Renal cortical epithelial cell (primary cell): Measurements from ENCODE around the gene PPP3R1. TPM values are rescaled to one million over a fixed set of nuclear protein-coding genes. Genes with fewer than 3 reads are reported as not detected.
"Not testable (repeated sequence)": the region's sequence is repeated elsewhere in the genome, so short reads cannot be mapped to it uniquely, and the experiment has no call there.

Experiments
- DNase-seq: peaks from one replicate; pipeline ENCODE4 v3.0.0-alpha.2; 2011; ENCODE audit warnings: low read depth
- total RNA-seq: library from RNA; depleted of rRNA; stranded (reverse); fragments of >200 nt; gene quantifications from 2 replicates; pipeline ENCODE4 v1.2.3, GENCODE V29; 2014

The PPP3R1 gene
- total RNA-seq, 1 donor from 2014 or later: 52.9 TPM

- DNase-seq: no peak
Observed at GRCh38 chr2:68188831-68189230, 63.5 kb downstream of the PPP3R1 start.

GRCh38 chr2:68187329-68187728, 65.0 kb downstream of the PPP3R1 start:
- no peak for DNase-seq

GRCh38 chr2:68185541-68186164, 66.7 kb downstream of the PPP3R1 start:
- peak; percentile 27 for DNase-seq

- no peak for DNase-seq
Observed at GRCh38 chr2:68182902-68183301, 69.4 kb downstream of the PPP3R1 start.

GRCh38 chr2:68178954-68179627, 73.2 kb downstream of the PPP3R1 start:
- no peak for DNase-seq

- DNase-seq: no peak
Observed at GRCh38 chr2:68178432-68178831, 73.9 kb downstream of the PPP3R1 start.

GRCh38 chr2:68177541-68177940, 74.8 kb downstream of the PPP3R1 start:
- no peak for DNase-seq

GRCh38 chr2:68176657-68177056, 75.7 kb downstream of the PPP3R1 start:
- no peak for DNase-seq

GRCh38 chr2:68175210-68175609, 77.1 kb downstream of the PPP3R1 start:
- not testable (repeated sequence) for DNase-seq

GRCh38 chr2:68172990-68173700, 79.2 kb downstream of the PPP3R1 start:
- no peak for DNase-seq

GRCh38 chr2:68172521-68172920, 79.8 kb downstream of the PPP3R1 start:
- no peak for DNase-seq

GRCh38 chr2:68171684-68172083, 80.6 kb downstream of the PPP3R1 start:
- no peak for DNase-seq

- no peak for DNase-seq
Observed at GRCh38 chr2:68171146-68171545, 81.2 kb downstream of the PPP3R1 start.

- DNase-seq: no peak
Observed at GRCh38 chr2:68169308-68169707, 83.0 kb downstream of the PPP3R1 start.

GRCh38 chr2:68167186-68167585, 85.1 kb downstream of the PPP3R1 start:
- DNase-seq: no peak

- no peak for DNase-seq
Observed at GRCh38 chr2:68163641-68164040, 88.7 kb downstream of the PPP3R1 start.

- peak; percentile 2 for DNase-seq
Observed at GRCh38 chr2:68158134-68158447, 94.2 kb downstream of the PPP3R1 start.

- peak; percentile 84 for DNase-seq
Observed at GRCh38 chr2:68157402-68158133, 94.8 kb downstream of the PPP3R1 start, which contains the start of gene PNO1. PNO1 (plus strand) TSS chr2:68157888; CDS start chr2:68157935, 47 bp downstream.

GRCh38 chr2:68157002-68157401, 95.3 kb downstream of the PPP3R1 start:
- DNase-seq: peak; percentile 18

GRCh38 chr2:68156419-68156818, 95.9 kb downstream of the PPP3R1 start:
- DNase-seq: no peak

- no peak for DNase-seq
Observed at GRCh38 chr2:68155618-68156017, 96.7 kb downstream of the PPP3R1 start.

GRCh38 chr2:68152681-68153347, 99.5 kb downstream of the PPP3R1 start:
- DNase-seq: no peak
